ENCODE results near the gene CPN1. TPM values are rescaled to one million over a fixed set of nuclear protein-coding genes. Genes with fewer than 3 reads are reported as not detected.

Gene CPN1
- total and polyA plus RNA-seq, 2 experiments from 2014 or later: 2.8 to 4.6 TPM

DNA sequence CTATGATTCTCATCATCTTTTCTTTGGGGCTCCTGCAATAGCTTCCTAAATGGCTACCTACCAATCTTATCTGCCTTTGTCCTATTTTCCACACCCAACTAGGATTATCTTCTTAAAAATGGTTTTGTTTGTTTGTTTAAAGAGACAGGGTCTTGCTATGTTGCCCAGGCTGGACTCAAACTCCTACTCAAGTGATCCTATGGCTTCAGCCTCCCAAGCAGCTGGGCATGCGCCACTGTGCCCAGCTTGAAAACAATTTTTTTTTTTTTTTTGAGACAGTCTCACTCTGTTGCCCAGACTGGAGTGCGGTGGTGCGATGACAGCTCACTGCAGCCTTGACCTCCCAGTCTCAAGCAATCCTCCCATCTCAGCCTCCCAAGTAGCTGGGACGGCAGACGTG lies 86.9 kb downstream of the CPN1 start:
- peak overlapping the region; percentile 38 for H3K4me2 ChIP-seq
- H3K36me3 ChIP-seq (replicated peaks; ENCODE audit: insufficient read depth, low read depth): no peaks in the 10 kb centered on the region
- TF ChIP-seq, protein P1, sequence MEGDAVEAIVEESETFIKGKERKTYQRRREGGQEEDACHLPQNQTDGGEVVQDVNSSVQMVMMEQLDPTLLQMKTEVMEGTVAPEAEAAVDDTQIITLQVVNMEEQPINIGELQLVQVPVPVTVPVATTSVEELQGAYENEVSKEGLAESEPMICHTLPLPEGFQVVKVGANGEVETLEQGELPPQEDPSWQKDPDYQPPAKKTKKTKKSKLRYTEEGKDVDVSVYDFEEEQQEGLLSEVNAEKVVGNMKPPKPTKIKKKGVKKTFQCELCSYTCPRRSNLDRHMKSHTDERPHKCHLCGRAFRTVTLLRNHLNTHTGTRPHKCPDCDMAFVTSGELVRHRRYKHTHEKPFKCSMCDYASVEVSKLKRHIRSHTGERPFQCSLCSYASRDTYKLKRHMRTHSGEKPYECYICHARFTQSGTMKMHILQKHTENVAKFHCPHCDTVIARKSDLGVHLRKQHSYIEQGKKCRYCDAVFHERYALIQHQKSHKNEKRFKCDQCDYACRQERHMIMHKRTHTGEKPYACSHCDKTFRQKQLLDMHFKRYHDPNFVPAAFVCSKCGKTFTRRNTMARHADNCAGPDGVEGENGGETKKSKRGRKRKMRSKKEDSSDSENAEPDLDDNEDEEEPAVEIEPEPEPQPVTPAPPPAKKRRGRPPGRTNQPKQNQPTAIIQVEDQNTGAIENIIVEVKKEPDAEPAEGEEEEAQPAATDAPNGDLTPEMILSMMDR (IDR thresholded peaks at IDR 0.05; ENCODE audit: poor library complexity): no peak
- no peak for TF ChIP-seq EZH2 (IDR thresholded peaks at IDR 0.05; ENCODE audit: borderline replicate concordance)
- TF ChIP-seq EZH2phosphoT487 (IDR thresholded peaks at IDR 0.05; ENCODE audit: low read depth, severe bottlenecking, unreplicated experiment): no peak
- 97% methylated on average over 5 of the region's 5 CpGs for WGBS (ENCODE audit: low lambda C conversion rate, missing lambda C conversion rate)
- no peaks in the 10 kb centered on the region for H3K27me3 ChIP-seq
- peaks cover 88% of the 10 kb centered on the region for H3K79me2 ChIP-seq
- H3K9me2 ChIP-seq (replicated peaks; ENCODE audit: insufficient read depth): no peaks in the 10 kb centered on the region
- no peak overlapping the region for H3K4me3 ChIP-seq
- peaks cover 37% of the 10 kb centered on the region for H3K4me1 ChIP-seq (ENCODE audit: insufficient read depth)
- H4K20me1 ChIP-seq (ENCODE audit: insufficient read depth, poor library complexity, severe bottlenecking): no peaks in the 10 kb centered on the region
- H3K27ac ChIP-seq: peak overlapping the region; percentile 47
- H2AFZ ChIP-seq: no peak overlapping the region
- H3K9me3 ChIP-seq (ENCODE audit: low read depth): no peaks in the 10 kb centered on the region
- no peak for DNase-seq (ENCODE audit: low spot score)

- Histone ChIP-seq H3K4me2 (peak overlapping the region; percentile 38), H3K36me3 (replicated peaks; ENCODE audit: insufficient read depth, low read depth) (no peaks in the 10 kb centered on the region), H2AFZ (no peak overlapping the region), H4K20me1 (ENCODE audit: insufficient read depth, poor library complexity, severe bottlenecking) (no peaks in the 10 kb centered on the region), H3K9me3 (ENCODE audit: low read depth) (no peaks in the 10 kb centered on the region), H3K4me1 (ENCODE audit: insufficient read depth) (peaks cover 29% of the 10 kb centered on the region), H3K4me3 (no peak overlapping the region), H3K9me2 (replicated peaks; ENCODE audit: insufficient read depth) (no peaks in the 10 kb centered on the region), H3K27ac (peak overlapping the region; percentile 63), H3K27me3 (no peaks in the 10 kb centered on the region), H3K79me2 (peaks cover 87% of the 10 kb centered on the region)
- 56% methylated on average over 8 of the region's 8 CpGs for WGBS (ENCODE audit: low lambda C conversion rate, missing lambda C conversion rate)
- TF ChIP-seq EZH2 (IDR thresholded peaks at IDR 0.05; ENCODE audit: borderline replicate concordance) (no peak), EZH2phosphoT487 (IDR thresholded peaks at IDR 0.05; ENCODE audit: low read depth, severe bottlenecking, unreplicated experiment) (no peak)
- TF ChIP-seq, protein P1 (IDR thresholded peaks at IDR 0.05; ENCODE audit: poor library complexity): no peak
- DNase-seq (ENCODE audit: low spot score): peak; percentile 67
Measured at GRCh38 chr10:99993701-99994689, 87.7 kb downstream of the CPN1 start.

Other genes with a start within 250 kb of the CPN1 start
- gene DNMBP, start 71.9 kb downstream of the CPN1 start, total RNA-seq: 16.5 and 18.2 TPM in 2 replicates
- gene DNMBP, start 71.9 kb downstream of the CPN1 start, polyA plus RNA-seq: 11.6 and 13.9 TPM in 2 replicates
- gene ERLIN1, start 104.2 kb upstream of the CPN1 start, total RNA-seq: 33.2 and 35.7 TPM in 2 replicates
- gene ERLIN1, start 104.2 kb upstream of the CPN1 start, polyA plus RNA-seq: 21.5 and 26.3 TPM in 2 replicates
- 24.6 and 29.2 TPM in 2 replicates for gene CHUK, start 147.7 kb upstream of the CPN1 start, total RNA-seq
- gene CHUK, start 147.7 kb upstream of the CPN1 start, polyA plus RNA-seq: 10.0 and 10.8 TPM in 2 replicates
- gene CWF19L1, start 185.8 kb upstream of the CPN1 start, total RNA-seq: 22.8 and 24.0 TPM in 2 replicates
- gene CWF19L1, start 185.8 kb upstream of the CPN1 start, polyA plus RNA-seq: 12.2 and 14.5 TPM in 2 replicates
- 44.1 and 50.1 TPM in 2 replicates for gene BLOC1S2, start 204.8 kb upstream of the CPN1 start, total RNA-seq
- gene BLOC1S2, start 204.8 kb upstream of the CPN1 start, polyA plus RNA-seq: 46.7 and 50.4 TPM in 2 replicates
- 0.10 TPM in 1 of 2 replicates, not detected in the other for gene PKD2L1, start 248.4 kb upstream of the CPN1 start, total RNA-seq
- 0.88 and 1.9 TPM in 2 replicates for gene PKD2L1, start 248.4 kb upstream of the CPN1 start, polyA plus RNA-seq